H7 (cell line): ENCODE measurements around the gene CIAO3. TPM values are rescaled to one million over a fixed set of nuclear protein-coding genes. Genes with fewer than 3 reads are reported as not detected.
"Not testable (repeated sequence)": the region's sequence is repeated elsewhere in the genome, so short reads cannot be mapped to it uniquely, and the experiment has no call there.

Experiments used
- DNase-seq: peaks from one replicate; pipeline ENCODE4 v3.0.0; 2012
- H3K27me3 ChIP-seq: 2 replicates; pipeline ENCODE4 v1.6.0; 2011; ENCODE audit warnings: mild to moderate bottlenecking, low read length; ENCODE audit not compliant: control insufficient read depth, insufficient read depth
- H3K36me3 ChIP-seq: replicated peaks from 2 replicates; pipeline ENCODE4 v1.5.1; 2011; ENCODE audit warnings: low read length; ENCODE audit not compliant: control insufficient read depth, insufficient read depth
- H3K4me3 ChIP-seq: 2 replicates; pipeline ENCODE4 v1.5.1; 2011; ENCODE audit warnings: low read depth, mild to moderate bottlenecking, control low read depth, low read length, moderate library complexity; ENCODE audit not compliant: insufficient read depth
- total RNA-seq: library from RNA; depleted of rRNA; stranded (reverse); fragments of >200 nt; shearing (Covaris generic); gene quantifications from 2 replicates; pipeline ENCODE4 v1.2.3, GENCODE V29; 2014

The CIAO3 gene
- total RNA-seq, 1 experiment from 2014 or later, result 46.1 TPM

- DNase-seq, result peak; percentile 69
- Histone ChIP-seq H3K4me3 (no peak overlapping the region), H3K27me3 (peaks cover 88% of the 10 kb centered on the region), H3K36me3 (no peaks in the 10 kb centered on the region)
Measured at GRCh38 chr16:703406-703805, 37.4 kb downstream of the CIAO3 start.

- H3K36me3 ChIP-seq, result no peaks in the 10 kb centered on the region
- no peak overlapping the region for H3K4me3 ChIP-seq
- peaks cover 84% of the 10 kb centered on the region for H3K27me3 ChIP-seq
- no peak for DNase-seq
Measured at GRCh38 chr16:702341-702740, 38.5 kb downstream of the CIAO3 start.

GRCh38 chr16:700684-701584 lies 39.9 kb downstream of the CIAO3 start:
- Histone ChIP-seq H3K27me3 (peaks cover 78% of the 10 kb centered on the region), H3K36me3 (no peaks in the 10 kb centered on the region), H3K4me3 (0 out of 2 replicates have a peak overlapping the region, but pooled peaks have one; percentile 3)
- peak; percentile 98 for DNase-seq

- no peak overlapping the region for H3K4me3 ChIP-seq
- H3K36me3 ChIP-seq, result no peaks in the 10 kb centered on the region
- peaks cover 81% of the 10 kb centered on the region for H3K27me3 ChIP-seq
- DNase-seq, result no peak
Measured at GRCh38 chr16:698911-699671, 41.7 kb downstream of the CIAO3 start.

DNA sequence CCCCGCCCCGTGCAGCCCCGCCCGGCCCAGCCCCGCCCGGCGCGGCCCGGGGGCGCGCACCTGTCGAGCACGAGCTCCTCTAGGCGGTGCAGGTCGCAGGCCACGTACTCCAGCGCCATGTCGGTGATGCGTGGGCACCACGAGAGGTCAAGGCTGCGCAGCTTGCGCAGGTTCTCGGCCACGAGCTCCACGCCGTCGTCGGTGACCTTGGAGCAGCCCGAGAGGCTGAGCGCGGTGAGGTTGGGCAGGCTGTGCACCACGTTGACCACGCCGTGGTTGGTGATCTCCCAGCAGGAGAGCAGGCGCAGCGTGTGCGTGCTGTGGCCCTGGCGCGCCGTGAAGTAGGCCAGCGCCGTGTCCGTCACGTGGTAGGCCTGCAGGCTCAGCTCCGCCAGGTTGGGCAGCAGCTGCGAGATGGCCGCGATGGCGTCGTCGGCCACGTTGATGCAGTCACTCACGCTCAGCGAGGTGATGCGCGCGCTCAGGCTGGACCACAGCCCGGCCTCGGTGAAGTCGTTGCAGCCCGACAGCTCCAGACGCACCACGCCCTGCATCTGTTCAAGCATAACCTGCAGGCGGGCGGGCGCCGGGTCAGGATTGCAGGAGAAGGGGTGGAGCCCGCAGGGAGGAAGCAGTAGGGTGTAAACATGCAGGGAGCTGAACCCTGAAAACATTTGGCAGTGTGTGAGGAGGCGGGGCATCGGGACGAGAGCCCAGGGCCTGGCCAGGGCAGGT lies 45.3 kb downstream of the CIAO3 start:
- H3K27me3 ChIP-seq, result peaks cover 73% of the 10 kb centered on the region
- peak overlapping the region; percentile 75 for H3K4me3 ChIP-seq
- DNase-seq, result peak; percentile 84
- no peaks in the 10 kb centered on the region for H3K36me3 ChIP-seq

DNA sequence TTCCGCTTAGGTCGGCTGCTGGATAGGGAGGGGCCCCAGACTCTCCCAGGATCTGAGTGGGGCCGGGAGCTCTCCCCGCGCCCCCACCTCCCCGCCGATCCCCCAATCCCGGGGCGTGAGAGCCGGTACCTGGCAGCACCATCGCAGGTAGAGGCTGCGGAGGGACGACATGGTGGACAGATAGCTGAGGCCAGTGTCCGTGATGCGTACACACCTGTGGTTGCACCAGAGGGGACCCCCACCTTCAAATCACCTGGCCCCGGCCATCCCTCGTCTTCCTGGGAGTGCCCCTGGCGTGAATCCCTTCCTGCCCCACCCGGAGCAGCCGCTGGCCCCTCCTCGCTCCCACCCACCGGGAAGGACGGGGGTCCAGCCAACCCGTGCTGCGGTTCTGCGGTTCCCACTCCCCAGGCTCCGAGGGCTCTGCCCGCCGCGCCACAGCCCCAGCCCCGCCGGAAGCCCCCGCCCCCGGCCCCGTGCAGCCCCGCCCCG lies 45.9 kb downstream of the CIAO3 start:
- DNase-seq, result peak; percentile 98
- H3K27me3 ChIP-seq, result peaks cover 67% of the 10 kb centered on the region
- no peaks in the 10 kb centered on the region for H3K36me3 ChIP-seq
- H3K4me3 ChIP-seq, result peak overlapping the region; percentile 53

GRCh38 chr16:694187-694862 lies 46.5 kb downstream of the CIAO3 start:
- DNase-seq, result peak; percentile 90
- Histone ChIP-seq H3K27me3 (peaks cover 62% of the 10 kb centered on the region), H3K36me3 (no peaks in the 10 kb centered on the region), H3K4me3 (peak overlapping the region; percentile 53)

GRCh38 chr16:693766-694165 lies 47.0 kb downstream of the CIAO3 start:
- Histone ChIP-seq H3K36me3 (no peaks in the 10 kb centered on the region), H3K4me3 (peak overlapping the region; percentile 53), H3K27me3 (peaks cover 57% of the 10 kb centered on the region)
- peak; percentile 84 for DNase-seq

- no peak for DNase-seq
- Histone ChIP-seq H3K36me3 (no peaks in the 10 kb centered on the region), H3K27me3 (peaks cover 56% of the 10 kb centered on the region), H3K4me3 (peak overlapping the region; percentile 53; the same call in 1 of the 2 replicates)
Measured at GRCh38 chr16:693364-693763, 47.4 kb downstream of the CIAO3 start.

GRCh38 chr16:692356-693108 lies 48.3 kb downstream of the CIAO3 start:
- Histone ChIP-seq H3K27me3 (peaks cover 53% of the 10 kb centered on the region), H3K4me3 (no peak overlapping the region), H3K36me3 (no peaks in the 10 kb centered on the region)
- peak; percentile 58 for DNase-seq

- not testable (repeated sequence) for H3K36me3 ChIP-seq, DNase-seq, H3K4me3 ChIP-seq
- peaks cover 46% of the 10 kb centered on the region for H3K27me3 ChIP-seq
Measured at GRCh38 chr16:691242-691641, 49.6 kb downstream of the CIAO3 start.

DNA sequence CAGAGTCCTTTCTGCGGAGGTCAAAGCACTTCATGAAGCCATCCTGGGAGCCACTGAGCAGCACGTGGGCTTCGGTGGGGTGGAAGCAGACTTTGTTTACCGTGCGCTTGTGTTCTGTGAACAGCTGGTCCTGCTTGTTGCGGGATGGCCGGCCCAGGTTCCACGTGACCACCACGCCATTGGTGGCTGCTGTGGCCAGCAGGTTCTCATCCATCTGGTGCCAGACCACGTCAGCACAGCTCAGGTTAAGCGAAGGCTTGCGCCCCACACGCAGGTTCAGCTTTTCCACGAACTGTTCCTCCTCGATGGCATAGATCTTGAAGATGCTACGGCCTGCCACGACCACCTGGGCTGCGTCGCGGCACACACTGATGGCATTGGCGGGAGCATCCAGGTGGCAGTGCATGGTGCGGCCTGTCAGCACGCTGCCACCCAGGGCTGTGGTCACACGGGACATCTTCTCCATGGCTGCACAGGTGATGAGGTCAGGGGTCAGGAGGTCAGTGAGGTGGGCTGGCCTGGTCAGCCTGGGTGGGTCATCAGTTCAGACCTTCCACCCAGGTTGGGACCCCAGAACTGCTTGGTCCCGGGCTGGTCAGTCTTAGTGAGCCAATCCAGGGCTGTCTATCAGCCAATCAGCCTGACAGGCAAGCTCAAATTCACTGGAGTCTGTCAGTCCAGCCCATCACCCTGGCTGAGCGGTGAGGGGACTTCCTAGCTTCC lies 51.5 kb downstream of the CIAO3 start:
- peaks cover 30% of the 10 kb centered on the region for H3K27me3 ChIP-seq
- no peaks in the 10 kb centered on the region for H3K36me3 ChIP-seq
- DNase-seq, result no peak
- peak overlapping the region; percentile 80 for H3K4me3 ChIP-seq

DNA sequence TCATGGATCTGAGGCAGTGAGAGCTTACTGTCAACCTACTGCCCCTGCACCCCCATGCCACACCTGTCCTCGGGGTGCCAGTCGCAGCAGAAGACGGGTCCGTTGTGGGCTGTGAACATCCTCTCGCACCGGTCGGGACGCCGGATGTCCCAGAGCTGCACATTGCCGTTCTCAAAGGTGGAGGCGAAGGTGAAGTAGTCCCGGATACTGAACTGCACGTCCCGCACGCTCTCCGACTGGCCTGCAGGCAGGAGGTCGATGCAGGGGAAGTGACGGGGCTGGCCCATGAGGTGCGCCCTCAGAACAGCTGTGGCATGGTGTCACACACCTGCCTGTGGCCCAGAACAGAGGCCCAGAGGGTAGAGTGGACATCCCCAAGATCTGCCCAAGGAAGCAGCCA lies 53.3 kb downstream of the CIAO3 start:
- Histone ChIP-seq H3K4me3 (no peak overlapping the region), H3K27me3 (peaks cover 12% of the 10 kb centered on the region), H3K36me3 (peaks cover 2% of the 10 kb centered on the region)
- DNase-seq, result no peak
